HG03439 (cell line): ENCODE data around the gene WDR46.

Experiments used
- ATAC-seq: cut with Tn5 transposase; IDR thresholded peaks from one replicate; pipeline ENCODE4 v1.9.1; 2021; ENCODE audit warnings: mild to moderate bottlenecking, moderate library complexity; ENCODE audit not compliant: unreplicated experiment

The WDR46 gene

GRCh38 chr6:33313709-33314514, 24.9 kb upstream of the WDR46 start, which contains the start of gene TAPBP:
TSS of gene TAPBP (minus strand) at chr6:33314078. CDS start at chr6:33314041, 37 bp downstream.
- peak; percentile 36 for ATAC-seq

DNA sequence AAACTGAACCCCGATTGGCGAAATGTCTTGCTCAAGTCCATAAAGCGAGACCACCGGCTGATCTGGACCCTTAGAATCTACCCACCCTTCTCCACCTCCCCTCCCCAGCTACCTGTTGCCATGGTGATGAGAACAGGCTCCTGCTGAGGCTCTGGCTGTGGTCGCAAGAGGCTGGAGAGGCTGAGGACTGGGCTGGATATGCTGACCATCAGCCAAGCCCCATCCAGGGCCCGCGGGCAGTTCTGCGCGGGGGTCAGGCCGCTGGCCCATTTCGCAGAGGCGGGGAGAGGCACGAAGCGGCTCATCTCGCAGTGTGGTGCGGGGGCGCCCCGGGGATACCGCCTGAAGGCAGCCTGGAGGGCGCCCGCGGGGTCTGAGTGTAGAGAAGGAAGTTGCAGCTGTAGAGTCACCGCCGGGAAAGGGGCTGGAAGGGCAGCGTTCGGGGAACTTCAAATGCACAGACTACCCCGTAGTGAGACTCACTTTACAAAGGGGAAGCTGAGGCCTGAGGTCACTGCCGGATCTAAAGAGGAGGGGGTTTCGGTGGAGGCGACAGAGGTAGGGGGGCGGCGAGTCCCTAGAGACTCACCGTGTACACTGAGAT, 24.2 kb upstream of the WDR46 start:
- ATAC-seq, result peak; percentile 3

DNA sequence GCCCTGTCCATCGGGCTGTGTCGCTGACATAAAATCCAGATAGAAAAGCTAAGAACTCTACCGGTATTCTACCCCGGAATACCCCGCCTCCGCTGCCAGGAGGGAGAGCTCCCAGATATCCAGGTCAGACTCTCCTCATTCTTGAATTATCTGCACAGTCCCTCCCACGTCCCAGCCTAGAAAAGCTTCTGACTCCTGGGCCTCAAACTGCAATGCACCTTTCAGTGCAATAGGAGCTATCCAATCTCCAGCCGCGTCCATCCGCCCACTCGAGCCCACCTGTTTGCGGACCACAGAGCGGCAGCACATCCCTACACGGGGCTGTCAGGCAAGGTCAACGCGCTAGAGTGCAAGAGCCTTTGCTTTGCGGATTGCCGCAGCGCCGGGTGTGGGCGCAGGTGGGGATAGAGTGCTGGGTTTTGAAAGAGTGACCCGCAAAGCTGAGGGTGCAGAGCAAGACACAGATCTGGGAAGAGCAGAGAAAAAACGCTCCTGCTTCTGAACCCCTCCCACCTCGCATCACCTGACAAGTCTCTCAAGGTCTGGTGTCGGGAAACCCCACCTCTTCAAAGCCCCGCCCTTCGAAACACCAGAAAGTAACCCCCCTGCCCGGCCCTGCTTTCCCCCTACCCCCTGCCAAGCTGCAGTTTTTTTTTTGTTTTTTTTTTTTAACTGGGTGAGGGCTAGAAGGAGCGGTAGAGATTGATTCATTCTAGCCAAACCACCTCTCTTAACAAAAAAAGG, 23.5 kb upstream of the WDR46 start:
- no peak for ATAC-seq

DNA sequence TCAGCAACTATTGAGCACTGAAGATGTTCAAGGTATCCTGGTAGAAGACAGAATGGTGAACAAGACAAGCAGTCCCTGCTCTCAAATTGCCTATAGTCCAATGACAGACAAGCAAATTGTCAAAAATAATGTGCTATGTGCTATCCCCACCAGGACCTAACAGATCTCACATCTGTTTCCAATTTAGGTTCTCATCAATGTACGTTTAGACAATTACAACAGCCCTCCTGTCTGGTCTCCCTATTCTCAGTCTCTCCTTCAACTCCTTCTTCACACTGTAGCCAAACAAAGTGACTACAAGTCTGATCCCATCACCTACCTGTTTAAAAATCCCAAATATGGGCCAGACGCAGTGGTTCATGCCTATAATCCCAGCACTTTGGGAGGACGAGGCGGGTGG, 17.3 kb upstream of the WDR46 start:
- no peak for ATAC-seq

- no peak for ATAC-seq
Measured at GRCh38 chr6:33305052-33305451, 16.0 kb upstream of the WDR46 start.

- ATAC-seq, result no peak
Measured at GRCh38 chr6:33304216-33304615, 15.2 kb upstream of the WDR46 start.

- no peak for ATAC-seq
Measured at GRCh38 chr6:33301877-33302276, 12.8 kb upstream of the WDR46 start.

DNA sequence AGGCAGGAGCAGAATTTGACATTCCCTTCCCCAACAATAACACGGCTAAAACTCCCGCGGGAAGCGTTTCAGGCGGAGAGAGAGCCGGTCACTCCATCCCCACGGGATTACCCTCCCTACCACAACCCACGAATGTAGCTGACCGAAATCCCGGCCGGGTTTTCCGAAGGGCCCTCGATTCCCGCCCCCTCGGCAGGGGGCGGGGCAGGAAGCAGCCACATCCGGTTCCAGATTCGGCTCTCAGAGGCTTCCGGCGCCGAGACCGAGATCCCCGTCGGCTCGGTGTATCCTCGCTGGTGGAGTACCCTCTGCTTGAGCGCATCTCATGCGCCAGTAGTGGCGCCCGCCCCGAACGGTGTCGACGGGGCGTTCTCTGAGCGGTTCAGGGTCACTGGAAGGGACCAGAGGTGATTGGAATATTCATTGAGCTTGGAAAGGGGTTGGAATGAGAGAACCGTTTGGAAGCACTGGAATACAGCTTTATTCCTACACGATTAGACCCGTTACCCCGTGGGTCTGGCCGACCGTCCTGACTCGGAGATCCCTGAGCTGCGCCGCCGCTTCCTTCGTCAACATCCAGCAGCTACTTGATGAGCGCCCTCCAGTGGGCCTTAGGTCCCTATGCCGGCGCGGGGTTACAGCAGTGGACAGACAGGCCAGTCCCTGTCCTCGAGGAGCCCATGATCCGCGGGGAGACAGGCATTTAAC, 10.4 kb upstream of the WDR46 start:
- ATAC-seq, result peak; percentile 72

GRCh38 chr6:33298773-33299236, 9.8 kb upstream of the WDR46 start, which contains the start of gene RGL2:
TSS of gene RGL2 (minus strand) at chr6:33298942. CDS start at chr6:33298610, 332 bp downstream.
- peak; percentile 25 for ATAC-seq

DNA sequence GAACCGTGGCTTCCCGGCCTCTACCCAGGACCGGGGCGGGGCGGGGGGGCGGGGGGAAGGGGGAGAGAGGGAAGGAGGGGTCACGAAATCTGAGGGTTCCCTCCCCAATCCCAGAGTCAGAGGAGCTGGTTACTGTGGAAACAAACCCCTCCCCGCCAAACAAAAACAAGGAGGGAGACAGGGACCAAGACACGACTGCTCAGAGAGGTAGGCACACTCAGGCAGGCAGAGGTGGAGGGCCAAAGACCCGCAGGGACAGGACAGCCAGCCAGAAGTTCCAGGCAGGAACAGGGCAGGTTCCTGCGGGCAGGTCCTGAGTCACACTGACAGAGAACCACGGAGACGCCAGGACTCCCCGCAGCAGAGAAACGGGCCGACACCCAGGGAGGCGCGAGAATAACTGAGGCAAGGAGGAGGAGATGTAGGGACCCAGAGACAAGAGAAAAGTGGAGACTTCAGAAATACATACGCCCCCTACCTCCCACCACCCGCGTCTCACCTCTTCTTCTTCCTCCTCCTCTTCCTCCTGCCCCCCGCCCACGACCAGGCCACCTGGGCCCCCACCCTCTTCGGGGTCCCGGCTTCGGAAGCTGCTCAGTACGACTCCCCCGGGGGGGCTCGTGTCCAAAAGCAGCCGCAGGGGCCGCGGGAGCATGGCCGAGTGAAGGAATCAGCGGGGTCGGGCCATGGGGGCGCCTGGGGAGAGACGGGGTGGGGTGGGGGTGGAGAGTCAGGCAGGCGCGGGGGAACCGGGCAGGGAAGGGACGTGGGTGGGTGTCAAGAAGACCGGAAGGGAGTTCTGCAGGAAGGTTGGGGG, 9.1 kb upstream of the WDR46 start:
- no peak for ATAC-seq

- ATAC-seq, result no peak
Measured at GRCh38 chr6:33297406-33297955, 8.4 kb upstream of the WDR46 start.

DNA sequence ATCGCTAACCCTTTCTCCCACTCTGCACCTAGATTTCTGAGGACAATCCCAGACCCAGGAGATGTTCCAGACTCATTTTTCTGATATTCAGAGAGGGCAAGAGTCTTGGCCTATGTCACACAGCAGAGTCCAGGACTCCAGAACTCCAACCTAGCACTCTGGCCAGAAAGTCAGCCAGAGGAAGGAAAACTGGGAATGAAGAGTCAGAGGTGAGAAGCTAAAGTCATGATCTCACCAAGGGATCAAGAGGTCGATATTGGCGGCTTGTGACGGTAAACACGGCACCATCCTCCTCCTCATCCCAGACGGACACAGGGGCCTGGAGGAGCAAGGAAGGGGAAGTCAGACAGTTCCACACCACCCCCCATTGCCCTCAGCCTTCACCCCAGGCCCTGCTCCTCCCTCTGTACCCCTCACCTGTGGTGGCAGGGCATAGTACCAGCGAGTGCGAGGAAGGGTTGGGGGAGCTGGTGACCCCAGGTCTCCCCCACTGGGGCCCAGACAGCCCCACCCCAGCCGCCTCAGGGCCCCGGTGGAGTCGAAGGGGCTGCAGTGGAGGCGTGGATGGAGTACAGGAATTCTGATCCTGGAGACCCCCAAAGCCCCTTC, 7.9 kb upstream of the WDR46 start:
- no peak for ATAC-seq

GRCh38 chr6:33295621-33296369, 6.8 kb upstream of the WDR46 start:
- no peak for ATAC-seq

DNA sequence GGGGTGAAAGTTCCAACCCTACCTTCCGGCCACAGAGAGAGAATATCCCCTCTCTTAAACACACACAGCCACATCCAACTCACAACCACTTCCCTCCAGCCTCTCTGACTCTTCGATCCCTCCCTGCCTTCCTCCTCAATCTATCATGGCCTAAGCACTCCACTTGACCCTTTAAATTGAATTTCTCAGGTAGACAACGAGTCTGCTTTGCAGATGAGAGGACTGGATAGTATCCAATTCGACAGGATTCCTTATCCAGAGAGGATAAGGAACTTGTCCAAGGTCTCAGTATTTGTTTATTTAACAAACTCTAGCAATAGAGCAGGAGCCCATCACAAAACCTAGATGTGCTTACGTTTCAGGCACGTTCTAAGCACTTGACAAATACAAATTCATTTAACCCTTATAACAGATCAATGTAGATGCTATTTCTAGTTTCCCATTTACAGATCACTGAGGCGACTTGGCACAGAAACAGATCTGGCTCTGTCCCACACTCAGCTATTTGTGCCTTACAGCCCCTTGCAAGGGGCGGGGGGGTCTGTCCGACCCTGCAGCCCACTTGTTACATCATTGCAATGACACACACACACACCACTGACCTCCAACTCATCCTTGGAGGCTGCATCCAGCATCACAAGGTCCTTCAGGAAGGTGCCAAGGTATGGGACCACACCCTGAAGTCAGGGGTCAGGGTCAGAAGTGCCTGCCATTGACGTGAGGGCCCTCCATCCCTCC, 5.2 kb upstream of the WDR46 start:
- ATAC-seq, result no peak

DNA sequence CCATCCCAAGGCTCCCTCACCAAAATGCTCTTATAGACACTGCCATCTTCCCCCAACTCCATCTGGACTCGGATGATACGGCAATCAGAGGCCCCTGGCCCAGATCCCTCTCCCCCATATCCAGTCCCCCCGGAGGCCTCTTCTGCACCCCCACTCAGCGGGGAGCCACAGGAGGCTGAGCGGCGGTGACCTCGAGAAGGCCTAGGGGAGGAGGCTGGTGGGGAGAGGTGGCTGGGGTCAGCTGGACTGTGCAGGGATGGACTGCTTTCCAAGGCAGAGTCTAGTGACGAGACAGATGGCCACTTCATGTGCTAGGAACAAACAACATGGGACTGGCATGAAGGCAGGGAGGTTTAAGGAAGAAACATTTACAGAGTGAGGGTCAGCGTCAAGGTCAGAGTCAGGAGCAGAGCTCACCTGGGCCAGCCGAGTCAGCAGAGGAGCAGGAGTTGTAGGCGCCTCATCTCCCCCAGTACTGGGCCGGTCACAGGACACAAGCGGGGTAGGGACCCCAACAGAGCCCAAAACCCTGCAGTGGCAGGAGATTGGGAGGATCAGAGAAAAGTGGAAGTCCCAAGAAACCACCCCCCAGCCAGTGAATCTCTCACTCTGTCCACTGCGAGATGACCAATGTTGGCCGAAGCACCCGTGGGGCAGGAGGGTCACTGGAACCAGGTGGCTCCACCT, 4.1 kb upstream of the WDR46 start:
- ATAC-seq, result no peak

GRCh38 chr6:33290459-33290858, 1.4 kb upstream of the WDR46 start:
- ATAC-seq, result no peak

- ATAC-seq, result no peak
Measured at GRCh38 chr6:33289784-33290315, 811 bp upstream of the WDR46 start.
